Renal cortex interstitium (tissue), 11 donors: ENCODE measurements around the gene COMMD6. TPM values are rescaled to one million over a fixed set of nuclear protein-coding genes. Genes with fewer than 3 reads are reported as not detected.
A peak's percentile ranks its signal among the peaks of the same experiment; 100 is the strongest.

Source experiments
- DNase-seq, 11 donors: peaks; one replicate each; pipeline ENCODE4 v3.0.0-alpha.2; 2013; ENCODE audit warnings: low read depth in 9 of 11, low spot score in 4 of 11; ENCODE audit errors: extremely low read depth in 1 of 11
- polyA plus RNA-seq, 3 donors: library from polyadenylated mRNA; unstranded; fragments of 120-200 nt; gene quantifications; one replicate each; pipeline ENCODE4 v1.2.1, GENCODE V29; 2013; ENCODE audit not compliant: insufficient read length in 3 of 3

Gene COMMD6
- polyA plus RNA-seq, 3 donors: 205 to 265 (median 255) TPM

DNA sequence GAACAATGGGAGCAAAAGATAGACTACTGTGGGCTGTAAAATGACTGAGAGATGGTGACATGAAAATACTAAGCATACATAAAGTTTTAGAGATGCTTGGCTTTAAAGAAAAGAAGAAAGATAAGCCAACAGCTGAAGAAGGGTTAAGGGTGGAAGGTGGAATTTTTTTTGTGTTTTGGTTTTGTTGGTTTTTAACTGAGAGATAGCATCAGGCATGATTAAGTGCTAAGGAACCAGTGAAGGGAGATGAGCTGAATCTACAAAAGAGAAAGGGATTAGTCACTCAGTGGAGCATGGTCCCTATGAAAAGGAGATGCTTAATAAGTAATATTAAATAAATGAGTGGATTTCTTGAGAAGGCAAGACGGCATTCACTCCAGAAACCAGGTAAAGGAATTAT lies 43.1 kb downstream of the COMMD6 start:
- no peak for DNase-seq

DNA sequence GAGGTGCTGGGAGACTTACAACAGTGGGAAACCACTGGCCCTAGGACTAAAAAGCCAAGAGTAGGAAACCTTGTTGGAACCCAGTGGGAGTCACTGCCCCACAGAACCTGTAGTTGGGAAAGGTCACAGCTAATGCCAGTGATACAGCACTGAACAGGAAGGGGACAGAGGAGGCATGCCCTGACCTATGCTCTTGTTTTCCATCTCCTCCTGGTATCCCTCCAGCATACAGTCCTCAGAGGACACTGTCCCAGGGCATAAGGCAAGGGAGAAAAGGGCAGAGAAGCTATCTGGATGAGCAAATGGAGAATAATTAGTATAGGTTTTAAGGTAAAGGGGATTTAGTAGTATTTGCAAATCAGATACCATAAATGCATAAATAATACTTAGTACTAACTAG lies 44.5 kb downstream of the COMMD6 start:
- DNase-seq: no peak

DNA sequence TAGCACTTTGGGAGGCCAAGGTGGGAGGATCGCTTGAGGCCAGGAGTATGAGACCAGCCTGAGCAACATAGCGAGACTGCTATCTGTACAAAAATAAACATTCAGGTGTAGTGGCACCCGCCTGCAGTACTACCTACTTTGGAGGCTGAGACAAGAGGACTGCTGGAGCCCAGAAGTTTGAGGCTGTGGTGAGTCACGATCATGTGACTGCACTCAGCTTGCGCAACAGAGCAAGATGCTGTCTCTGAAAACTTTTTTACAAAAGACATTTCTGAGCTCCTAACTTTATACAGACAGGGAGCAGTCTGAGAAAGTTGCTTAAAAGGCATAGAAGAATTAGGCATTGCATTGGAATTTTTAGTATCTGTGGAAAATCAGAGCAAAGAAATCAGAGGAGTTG lies 45.3 kb downstream of the COMMD6 start:
- DNase-seq: no peak

DNA sequence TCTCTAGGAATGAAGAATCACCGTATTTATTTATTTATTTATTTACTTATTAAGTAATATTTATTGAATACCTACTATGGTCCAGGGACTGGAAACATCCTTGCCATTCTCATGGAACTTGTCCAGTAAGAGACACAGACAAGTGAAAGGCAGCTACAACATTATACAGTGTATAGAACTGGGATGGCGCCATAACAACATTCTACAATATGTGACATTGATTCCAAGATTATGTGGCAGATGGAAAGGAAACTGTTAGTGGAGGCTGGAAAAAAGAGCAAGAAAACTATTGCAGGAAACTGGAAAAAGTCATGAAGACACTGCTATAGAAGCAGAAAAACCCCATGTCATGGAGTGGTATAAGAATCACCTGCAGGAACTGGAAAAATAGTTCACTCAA lies 46.3 kb downstream of the COMMD6 start:
- no peak for DNase-seq

DNA sequence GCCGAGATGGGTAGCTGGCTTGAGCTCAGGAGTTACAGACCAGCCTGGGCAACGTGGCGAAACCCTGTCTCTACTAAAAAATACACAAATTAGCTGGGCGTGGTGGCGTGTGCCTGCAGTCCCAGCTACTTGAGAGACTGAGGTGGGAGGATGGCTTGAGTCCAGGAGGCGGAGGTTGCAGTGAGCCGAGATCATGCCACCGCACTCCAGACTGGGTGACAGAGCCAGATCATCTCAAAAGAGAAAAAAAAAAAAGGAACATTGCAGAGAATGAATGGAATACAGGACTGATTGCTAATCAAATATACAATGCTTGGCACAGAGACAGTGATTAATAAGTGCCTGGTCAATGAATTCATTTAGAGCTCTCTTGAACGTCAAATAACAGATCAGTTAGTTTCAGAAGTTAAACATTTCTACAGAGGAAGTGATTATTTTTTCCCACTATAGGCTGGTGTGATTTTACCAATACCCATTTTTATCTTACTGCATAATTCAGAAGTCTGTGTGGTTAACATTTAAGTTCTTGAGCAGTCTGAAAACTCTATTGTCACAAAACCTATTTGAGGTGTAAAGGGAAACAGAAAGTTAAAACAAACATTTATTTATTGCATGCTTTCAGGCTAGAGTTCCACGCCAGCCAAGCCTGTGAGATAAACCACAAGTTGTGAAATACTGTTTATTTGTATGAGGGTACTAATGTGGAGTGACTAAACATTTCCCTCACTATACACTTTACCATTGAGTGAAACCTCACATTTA lies 48.0 kb downstream of the COMMD6 start:
- no peak for DNase-seq

DNA sequence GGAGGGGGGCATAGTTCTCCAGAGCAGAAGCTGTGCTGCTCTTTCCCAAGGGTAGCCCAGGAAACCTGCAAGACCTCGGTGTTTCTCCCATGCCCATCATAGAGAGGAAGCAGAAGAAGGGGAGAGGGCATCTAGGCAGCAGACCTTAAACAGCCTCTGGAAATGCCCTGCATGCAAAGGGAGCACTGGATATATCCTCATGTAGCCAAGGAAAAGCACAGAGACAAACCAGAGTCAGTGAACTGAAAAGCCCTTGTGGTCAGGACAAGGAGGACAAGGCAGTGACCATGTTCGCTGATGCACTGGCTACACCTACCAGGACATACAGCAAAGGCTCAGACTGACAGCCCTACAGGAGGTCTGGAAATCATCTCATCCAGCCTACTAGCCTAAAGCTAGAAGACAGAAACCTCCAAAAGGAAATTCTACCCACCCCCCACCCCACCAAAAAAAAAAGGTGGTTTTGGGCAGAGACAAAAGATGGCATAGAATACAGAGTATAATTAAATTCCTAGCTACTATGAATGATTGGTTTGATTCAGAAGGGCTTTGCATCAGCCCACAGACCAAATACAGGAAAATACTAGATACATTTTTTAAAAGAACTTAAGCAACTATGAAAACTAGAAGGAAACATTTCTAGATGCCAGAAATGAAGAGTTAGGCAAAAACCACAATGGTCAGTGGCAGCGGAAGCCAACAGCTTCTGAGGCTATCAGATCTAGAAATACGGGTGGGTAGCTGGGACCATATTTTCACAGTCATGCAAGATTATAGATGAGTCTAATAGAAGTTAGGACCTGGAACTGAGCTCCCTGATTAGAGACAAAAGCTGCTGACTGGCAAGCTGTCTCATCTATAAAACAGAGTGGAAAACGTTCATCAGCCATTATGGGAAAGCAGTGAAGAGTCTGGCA lies 51.2 kb downstream of the COMMD6 start:
- DNase-seq: no peak

DNA sequence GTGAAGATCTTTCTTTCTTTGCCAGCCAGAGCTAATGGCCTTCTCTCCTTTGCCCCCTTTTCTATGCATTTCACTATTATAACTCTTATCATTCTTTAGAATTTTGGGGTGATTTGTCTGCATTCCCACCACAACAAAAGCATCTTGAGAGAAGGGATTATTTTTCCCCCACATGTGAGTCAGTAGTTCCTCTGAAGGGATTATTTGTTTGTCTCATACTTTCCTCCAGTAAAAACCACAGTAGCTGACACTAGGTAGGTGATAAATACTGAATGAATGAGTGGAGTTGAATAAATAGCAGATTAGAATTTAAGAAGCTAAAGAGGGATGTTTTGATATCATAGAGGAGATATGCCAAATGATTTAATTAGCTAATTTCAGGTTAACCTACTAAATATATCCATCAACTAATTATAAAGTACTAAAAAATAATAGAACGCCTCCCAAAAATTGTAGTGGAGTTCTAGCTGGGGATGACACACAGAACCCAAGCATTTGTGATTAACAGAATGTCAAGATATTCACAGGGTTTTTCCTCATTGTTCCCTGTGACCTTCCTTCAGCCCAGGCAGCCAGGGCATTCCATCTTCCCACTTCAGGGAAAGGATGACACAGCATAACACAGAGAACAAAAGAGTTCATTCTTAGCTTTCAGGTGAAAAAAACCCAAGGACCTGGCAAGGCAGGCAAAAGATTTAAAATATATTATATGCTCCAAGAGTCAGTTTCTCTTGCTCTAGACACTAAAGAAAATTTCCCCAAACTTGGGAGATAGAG lies 52.2 kb downstream of the COMMD6 start:
- DNase-seq: no peak

DNA sequence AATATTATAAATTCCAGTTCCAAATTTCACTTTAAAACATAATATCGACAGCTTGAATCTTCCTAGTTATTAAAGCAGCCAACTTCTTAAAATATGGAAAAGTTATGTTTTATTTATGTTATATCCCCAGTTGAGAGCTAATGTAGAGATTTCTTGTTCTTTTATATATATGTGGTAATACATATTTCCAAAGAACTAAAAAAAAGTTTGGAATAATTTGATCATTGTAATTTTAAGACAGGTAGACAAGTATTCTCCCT lies 54.9 kb downstream of the COMMD6 start:
- DNase-seq: no peak

DNA sequence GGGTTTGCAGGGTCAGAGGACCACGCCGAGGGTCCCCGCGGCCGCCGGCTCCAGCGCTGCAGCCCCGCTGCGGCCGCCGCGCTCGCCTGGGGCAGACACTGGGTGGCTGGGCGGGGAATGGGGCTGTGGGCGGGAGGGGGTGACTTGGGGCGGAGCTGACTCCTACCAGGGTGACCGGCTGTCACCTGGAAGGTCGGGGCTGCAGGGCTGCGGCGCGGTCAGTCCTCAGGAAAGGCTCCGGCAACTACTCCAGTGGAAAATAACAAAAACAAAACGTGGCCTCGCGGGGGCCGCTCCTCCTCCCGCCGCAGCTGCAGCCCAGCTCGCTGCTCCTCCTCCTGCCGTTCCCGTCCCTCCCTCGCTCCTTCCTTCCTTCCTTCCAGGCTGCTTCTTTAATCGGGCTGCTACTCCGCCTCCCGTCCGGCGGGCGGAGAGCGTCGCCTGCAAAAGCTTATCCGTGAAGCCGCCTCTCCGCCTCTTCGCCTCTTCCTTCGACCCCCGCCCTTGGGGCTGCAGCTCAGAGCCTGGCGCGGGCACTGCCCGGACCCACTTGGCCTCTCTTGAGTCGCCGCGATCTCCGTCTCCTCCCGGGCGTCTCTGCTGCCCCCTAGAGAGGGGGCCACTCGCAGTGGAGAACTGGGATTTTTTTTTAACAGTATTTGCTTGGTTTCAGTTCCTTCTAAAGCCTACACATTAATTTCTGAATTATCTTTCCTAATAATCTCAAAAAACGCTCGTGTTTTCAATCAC lies 55.4 kb downstream of the COMMD6 start, which contains the start of gene TBC1D4:
Gene TBC1D4 (minus strand): TSS at position 100 of the 750 bp plus-strand sequence. CDS start 402 bp downstream, outside the sequence.
- peak; percentile 75 to 91 (median 82) for DNase-seq

DNA sequence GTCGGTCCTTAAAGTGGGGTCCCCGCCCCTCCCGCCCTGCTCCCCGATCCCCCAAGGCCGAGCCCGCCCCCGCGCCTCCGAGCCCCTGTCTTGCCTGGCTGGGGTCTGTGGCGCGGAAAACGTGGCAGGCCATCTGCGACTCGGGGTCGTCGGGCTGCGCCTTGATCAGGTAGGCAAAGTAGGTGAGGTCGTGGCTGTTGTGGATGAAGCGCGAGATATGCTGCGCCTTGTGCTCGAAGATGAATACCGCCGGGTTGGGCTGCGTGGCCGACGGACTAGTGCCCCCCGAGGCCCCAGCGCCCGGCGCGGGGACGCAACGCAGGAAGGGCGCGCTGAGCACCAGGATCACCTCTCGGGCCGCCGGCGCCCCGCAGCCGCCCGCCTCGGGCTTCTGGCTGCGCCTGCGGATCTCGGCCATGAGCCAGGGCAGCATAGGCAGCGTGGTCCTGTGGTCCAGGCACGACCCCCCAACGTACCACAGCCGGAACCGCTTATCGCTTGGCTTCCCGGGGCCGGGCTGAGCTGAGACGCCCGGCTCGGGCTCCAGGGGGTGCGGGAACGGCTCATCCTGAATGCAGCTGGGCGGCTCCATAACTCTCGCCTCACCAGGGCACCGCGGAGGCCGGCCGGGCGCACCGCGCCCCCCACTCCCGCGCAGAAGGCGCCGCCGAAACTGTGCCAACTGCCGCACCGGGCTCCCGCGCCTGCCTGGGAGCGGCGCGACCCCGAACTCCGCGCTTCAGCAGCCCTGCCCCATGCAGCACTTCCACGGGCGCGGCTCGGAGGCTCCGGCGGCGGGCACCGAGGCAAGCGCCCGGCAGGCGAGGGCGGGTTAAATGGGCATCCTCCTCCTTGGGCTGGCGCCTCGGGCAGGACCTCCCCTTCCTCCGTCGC lies 56.2 kb downstream of the COMMD6 start:
- peak in 9 of 11 donors; percentile 10 to 44 (median 35) for DNase-seq

DNA sequence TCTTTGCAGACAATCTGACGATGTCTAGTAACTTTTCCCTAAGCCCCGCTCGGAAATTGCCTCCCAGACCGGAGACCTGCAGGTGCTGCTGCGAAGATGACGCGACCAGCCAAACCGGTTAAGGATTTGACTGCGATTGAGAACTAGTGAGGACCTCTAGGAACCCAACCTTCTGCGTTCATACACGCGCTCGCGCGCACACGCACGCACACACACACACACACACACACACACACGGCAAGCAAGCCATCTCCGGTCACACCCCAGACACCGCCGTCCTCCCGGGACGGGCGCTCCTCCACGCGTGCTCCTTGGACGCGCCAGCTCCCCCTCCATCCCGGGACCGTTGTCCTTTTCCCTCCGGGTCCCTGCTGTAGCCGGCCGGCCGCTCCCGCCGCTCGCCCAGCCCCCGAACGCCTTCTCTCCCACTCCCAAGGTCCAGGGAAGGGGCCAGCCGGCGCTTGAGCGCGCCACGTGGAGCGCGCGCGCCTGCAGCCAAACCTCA lies 56.9 kb downstream of the COMMD6 start:
- peak in 10 of 11 donors; percentile 35 to 73 (median 53) for DNase-seq

DNA sequence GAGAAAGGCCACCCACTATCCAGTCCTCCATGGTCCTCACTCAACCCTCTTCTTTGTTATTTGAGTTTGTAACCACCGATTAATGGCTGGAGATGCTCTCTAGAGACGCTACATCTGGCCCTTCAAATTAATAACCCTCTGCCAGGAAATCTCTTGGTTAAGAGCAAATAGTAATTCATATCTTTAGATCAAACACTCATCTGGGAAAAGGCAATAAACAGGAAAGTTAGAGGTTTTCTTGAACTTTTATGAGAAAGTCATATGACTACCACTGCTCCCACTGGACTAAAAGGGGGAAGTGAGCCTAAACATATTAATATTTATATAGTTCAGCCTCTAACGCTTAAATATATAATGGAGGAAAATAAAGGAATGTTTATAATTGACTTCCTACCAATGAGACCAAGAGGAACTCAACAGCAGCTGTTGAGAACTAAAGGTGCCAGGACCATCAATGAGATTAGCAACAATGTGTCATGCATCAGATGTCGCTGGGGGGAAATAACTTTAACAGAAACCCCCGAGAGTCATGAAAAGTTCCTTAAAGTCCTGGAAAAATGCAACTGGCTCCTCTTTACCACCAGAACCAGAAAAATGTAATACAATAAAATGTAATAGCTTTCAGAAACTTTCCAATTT lies 58.4 kb downstream of the COMMD6 start:
- DNase-seq: no peak

DNA sequence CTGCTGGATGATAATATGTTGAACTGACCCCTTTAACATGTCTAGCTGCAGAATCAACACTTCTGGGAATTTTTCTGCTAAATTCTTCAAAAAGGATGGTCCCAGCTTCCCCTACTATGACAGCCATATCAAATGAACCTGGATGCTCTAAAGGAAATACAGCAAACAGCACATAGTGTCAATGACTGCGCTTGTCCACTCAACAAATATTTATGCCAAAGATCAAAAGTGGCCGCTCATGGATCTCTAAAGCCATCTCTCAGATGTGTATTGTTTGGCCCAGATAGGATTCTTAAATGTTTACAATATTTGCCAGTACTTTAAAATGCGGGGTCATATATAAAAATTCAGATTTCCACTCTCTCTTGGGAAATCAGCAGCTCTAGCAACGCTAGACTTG lies 59.0 kb downstream of the COMMD6 start:
- DNase-seq: no peak
